HepG2 (cell line): Measurements from ENCODE around the gene NTMT1. TPM values are rescaled to one million over a fixed set of nuclear protein-coding genes. Genes with fewer than 3 reads are reported as not detected.
A peak's percentile ranks its signal among the peaks of the same experiment; 100 is the strongest.

Source experiments
- ATAC-seq: fragments of 200-7000 bp; cut with Tn5 transposase; 3 replicates; pipeline ENCODE4 v1.9.1; 2020; ENCODE audit warnings: mild to moderate bottlenecking, moderate library complexity
- BruUV-seq: library from RNA; stranded (reverse); fragments of 400-500 nt; replicated peaks from 2 replicates; lab custom pipeline; 2021; lab: Mats Ljungman, UMichigan
- CTCF ChIA-PET: fragments of 300-600 bp; formaldehyde crosslinking; extraction: SDS; loops from one replicate; lab custom pipeline; 2021; ENCODE audit warnings: low total read pairs, inconsistent platforms, low intra/inter-chr PET ratio; lab: Yijun Ruan, JAX
- POLR2A ChIA-PET: fragments of 350-600 bp; sonication (Branson Sonifier 250); formaldehyde crosslinking; loops from one replicate; lab custom pipeline; 2020; ENCODE audit warnings: antibody characterized with exemption, inconsistent platforms; lab: Yijun Ruan, JAX
- DNase-seq: peaks from one replicate; pipeline ENCODE4 v3.0.0-alpha.2; 2015; ENCODE audit warnings: low spot score
- FAIRE-seq: peaks from 3 replicates; lab custom pipeline; 2011; peaks lifted over from hg19 to GRCh38; lab: Jason Lieb, UNC
- H2AFZ ChIP-seq: one replicate; pipeline ENCODE4 v1.6.1; 2011; ENCODE audit warnings: low read length, inconsistent platforms
- H3K27ac ChIP-seq: fragments of 300-600 bp; 3 replicates; pipeline ENCODE4 v1.8.0; 2011; ENCODE audit warnings: mixed run types, mild to moderate bottlenecking, mixed read lengths, low read length, inconsistent platforms; ENCODE audit not compliant: insufficient read depth; ENCODE audit errors: extremely low read length
- H3K27me3 ChIP-seq, 2 experiments: fragments of 200-600 bp in 1 of 2; 2 replicates in 1 of 2; 3 replicates in 1 of 2; pipeline versions ENCODE4 v1.6.0 to v1.8.0; 2011; ENCODE audit warnings: low read length in 2 of 2, mild to moderate bottlenecking in 2 of 2, moderate library complexity in 2 of 2, inconsistent platforms in 1 of 2; ENCODE audit not compliant: insufficient read depth in 2 of 2, control insufficient read depth in 1 of 2
- H3K36me3 ChIP-seq, 2 experiments: fragments of 200-600 bp in 1 of 2; replicated peaks in 1 of 2; 2 replicates in 1 of 2; 3 replicates in 1 of 2; pipeline versions ENCODE4 v1.5.1 to v1.8.0; 2011; ENCODE audit warnings: low read length in 2 of 2, inconsistent platforms in 1 of 2; ENCODE audit not compliant: insufficient read depth in 2 of 2, control insufficient read depth in 1 of 2
- H3K4me1 ChIP-seq: 2 replicates; pipeline ENCODE4 v1.5.1; 2012; ENCODE audit warnings: low read length, inconsistent platforms; ENCODE audit not compliant: insufficient read depth
- H3K4me2 ChIP-seq: 2 replicates; pipeline ENCODE4 v1.6.0; 2011; ENCODE audit warnings: low read depth, low read length, inconsistent platforms
- H3K4me3 ChIP-seq, 3 experiments: fragments of 200-600 bp in 1 of 3; sonication (generic), shearing (Covaris generic) in 1 of 3; replicated peaks in 1 of 3; 2 replicates each; pipeline ENCODE4 v1.5.1; 2011 to 2016; ENCODE audit warnings: low read length in 3 of 3, inconsistent platforms in 2 of 3, low read depth in 2 of 3, mild to moderate bottlenecking in 2 of 3, control low read depth in 1 of 3, mixed read lengths in 1 of 3; ENCODE audit not compliant: insufficient read depth in 1 of 3
- H3K79me2 ChIP-seq: one replicate; pipeline ENCODE4 v1.6.1; 2011; ENCODE audit warnings: low read length, inconsistent platforms; ENCODE audit not compliant: insufficient read depth
- H3K9ac ChIP-seq: 2 replicates; pipeline ENCODE4 v1.6.0; 2011; ENCODE audit warnings: mild to moderate bottlenecking, low read depth, low read length, inconsistent platforms; ENCODE audit not compliant: insufficient read depth
- H3K9me3 ChIP-seq: 2 replicates; pipeline ENCODE4 v1.5.1; 2012; ENCODE audit warnings: mild to moderate bottlenecking, low read length
- H4K20me1 ChIP-seq: 2 replicates; pipeline ENCODE4 v1.6.0; 2011; ENCODE audit warnings: inconsistent platforms, mild to moderate bottlenecking, low read length, moderate library complexity; ENCODE audit not compliant: insufficient read depth
- MEIS2 ChIP-seq: sonication (generic); formaldehyde crosslinking; IDR thresholded peaks from 2 replicates; pipeline ENCODE4 v1.9.0; 2021; ENCODE audit warnings: mild to moderate bottlenecking, missing genetic modification reagents
- PRDM10 ChIP-seq: sonication (generic); formaldehyde crosslinking; IDR thresholded peaks from 2 replicates; pipeline ENCODE4 v1.4.0; 2020; ENCODE audit warnings: low read depth, missing genetic modification reagents
- RAD51 ChIP-seq: fragments of 450-650 bp; IDR thresholded peaks from 2 replicates; pipeline ENCODE4 v1.6.1; 2016; ENCODE audit warnings: borderline replicate concordance
- TERF1 ChIP-seq: sonication (generic); formaldehyde crosslinking; IDR thresholded peaks from 2 replicates; pipeline ENCODE4 v1.8.0; 2022; ENCODE audit warnings: mild to moderate bottlenecking, missing genetic modification reagents, moderate library complexity
- YY1 ChIP-seq: IDR thresholded peaks from 2 replicates; pipeline ENCODE4 v1.6.1; 2011; ENCODE audit warnings: low read length, low read depth, moderate library complexity, mild to moderate bottlenecking; ENCODE audit not compliant: insufficient read depth, insufficient replicate concordance
- ZBTB25 ChIP-seq: IDR thresholded peaks from 2 replicates; pipeline ENCODE4 v1.6.1; 2018; ENCODE audit warnings: missing genetic modification reagents
- ZNF235 ChIP-seq: sonication (generic); formaldehyde crosslinking; IDR thresholded peaks from 2 replicates; pipeline ENCODE4 v1.8.1; 2023; ENCODE audit warnings: mild to moderate bottlenecking, missing genetic modification reagents, borderline replicate concordance
- ZNF331 ChIP-seq: sonication (generic); formaldehyde crosslinking; IDR thresholded peaks from 2 replicates; pipeline ENCODE4 v1.4.0; 2020; ENCODE audit warnings: missing genetic modification reagents
- ZNF432 ChIP-seq: sonication (generic); formaldehyde crosslinking; IDR thresholded peaks from 2 replicates; pipeline ENCODE4 v1.5.0; 2020; ENCODE audit warnings: missing genetic modification reagents, mild to moderate bottlenecking, borderline replicate concordance
- ZNF737 ChIP-seq: sonication (generic); formaldehyde crosslinking; IDR thresholded peaks from 2 replicates; pipeline ENCODE4 v1.5.0; 2020; ENCODE audit warnings: missing genetic modification reagents, mild to moderate bottlenecking, borderline replicate concordance
- WGBS: methylation state at CpG from one replicate; pipeline ENCODE4 v1.1.6; 2017; ENCODE audit warnings: low lambda C conversion rate; 5-methylcytosine and 5-hydroxymethylcytosine counted together
- in situ Hi-C: cut with HindIII; loops from 2 replicates; pipeline ENCODE4 v1.10.0; 2017; ENCODE audit warnings: low pct_unique_long_range_greater_than_20kb; ENCODE audit not compliant: extremely low pct_ligation_motif_present
- intact Hi-C: fragments of 100-400 bp; cut with micrococcal nuclease; formaldehyde crosslinking; loops from one replicate; pipeline ENCODE4 v1.10.0; 2022; ENCODE audit not compliant: unreplicated experiment
- polyA plus RNA-seq, 8 experiments: library from polyadenylated mRNA; depleted of rRNA in 3 of 8; stranded (reverse) in 7 of 8; unstranded in 1 of 8; fragments of >200 nt; fragmentation: Illumina TruSeq in 4 of 8; extraction: Trizol in 4 of 8; gene quantifications; 2 replicates each; pipeline versions ENCODE4 v1.2.1 to v1.2.3, GENCODE V29; 2011 to 2016; ENCODE audit warnings: low read depth in 4 of 8, missing spikeins in 1 of 8, mixed read lengths in 1 of 8; ENCODE audit not compliant: insufficient read depth in 1 of 8
- total RNA-seq, 5 experiments: library from RNA; depleted of rRNA; stranded (reverse); fragments of >200 nt; fragmentation: Illumina TruSeq; extraction: Trizol; gene quantifications; 2 replicates each; pipeline ENCODE4 v1.2.3, GENCODE V29; 2016; ENCODE audit warnings: low read depth in 1 of 5
- TF ChIP-seq, protein P1 (sequence below), 2 experiments: sonication (generic) in 1 of 2; formaldehyde crosslinking in 1 of 2; IDR thresholded peaks; 2 replicates each; pipeline versions ENCODE4 v1.5.1 to v1.6.1; 2011 to 2020; ENCODE audit warnings: borderline replicate concordance in 1 of 2, low read depth in 1 of 2, low read length in 1 of 2, mild to moderate bottlenecking in 1 of 2, missing genetic modification reagents in 1 of 2, moderate library complexity in 1 of 2
- TF ChIP-seq, protein P2 (sequence below): sonication (generic); formaldehyde crosslinking; IDR thresholded peaks from 2 replicates; pipeline ENCODE4 v1.8.0; 2023; ENCODE audit warnings: mild to moderate bottlenecking, missing genetic modification reagents

The NTMT1 gene
- total and polyA plus RNA-seq, 2 of the 13 experiments (the other 11 are each of a cell fraction or from before 2014, with no cell fraction given) = 49.1 to 53.8 TPM

- TF ChIP-seq PRDM10 = no peak
Measured at GRCh38 chr9:129644365-129644764, 18.4 kb downstream of the NTMT1 start (continued).

DNA sequence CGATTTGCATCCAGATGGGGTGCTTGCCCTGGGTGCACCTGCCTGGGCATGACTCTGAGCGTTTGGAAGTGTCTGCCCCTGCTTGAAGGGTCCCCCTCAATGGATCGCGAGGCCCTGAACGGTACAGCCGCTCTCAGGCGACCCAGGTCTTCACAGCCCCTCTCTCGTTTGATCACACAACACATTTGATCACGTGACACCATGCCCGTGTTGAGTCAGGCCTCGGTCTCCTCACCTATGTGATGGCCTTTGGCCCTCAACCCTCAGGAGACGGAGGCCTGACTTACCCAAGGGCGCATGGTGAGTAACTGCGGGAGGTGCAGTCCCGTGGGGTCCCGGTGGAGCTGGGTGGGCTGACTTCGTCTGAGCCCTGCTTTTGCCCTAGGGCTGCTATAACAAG lies 18.9 kb downstream of the NTMT1 start:
- ATAC-seq (no peak), FAIRE-seq (no peak), DNase-seq (no peak)
- Histone ChIP-seq H3K27me3 (peaks cover 7 to 34% of the 10 kb centered on the region in 2 experiments), H3K9ac (no peak overlapping the region), H3K4me3 (no peak overlapping the region), H3K4me1 (peaks cover 33% of the 10 kb centered on the region), H3K4me2 (0 out of 2 replicates have a peak overlapping the region, but pooled peaks have one; percentile 21), H3K36me3 (0 out of 5 replicates have a peak, but pooled peaks cover 0 to 2% of the 10 kb centered on the region in 2 experiments), H4K20me1 (peaks cover 9% of the 10 kb centered on the region; the same call in 1 of the 2 replicates), H3K27ac (no peak overlapping the region), H3K79me2 (peaks cover 17% of the 10 kb centered on the region), H2AFZ (no peak overlapping the region), H3K9me3 (no peaks in the 10 kb centered on the region)
- WGBS = 41% methylated on average over 8 of the region's 17 CpGs
- intact Hi-C loops (loop anchor here (5.0 kb wide), 1 partner anchor 137 kb away; no protein-coding TSS in a partner anchor), in situ Hi-C loops (loop anchor here (10.0 kb wide), 1 partner anchor 140 kb away; no protein-coding TSS in a partner anchor)
- POLR2A ChIA-PET = no interaction called here
- BruUV-seq = no TSS peak
- CTCF ChIA-PET = no interaction called here
- TF ChIP-seq RAD51 (peak; percentile 94), ZNF235 (CRISPR knock-in tag) (no peak), MEIS2 (no peak), YY1 (no peak), TERF1 (CRISPR knock-in tag) (no peak), ZBTB25 (CRISPR knock-in tag) (no peak), ZNF737 (no peak), ZNF432 (no peak), ZNF331 (no peak)
- TF ChIP-seq, protein P1, sequence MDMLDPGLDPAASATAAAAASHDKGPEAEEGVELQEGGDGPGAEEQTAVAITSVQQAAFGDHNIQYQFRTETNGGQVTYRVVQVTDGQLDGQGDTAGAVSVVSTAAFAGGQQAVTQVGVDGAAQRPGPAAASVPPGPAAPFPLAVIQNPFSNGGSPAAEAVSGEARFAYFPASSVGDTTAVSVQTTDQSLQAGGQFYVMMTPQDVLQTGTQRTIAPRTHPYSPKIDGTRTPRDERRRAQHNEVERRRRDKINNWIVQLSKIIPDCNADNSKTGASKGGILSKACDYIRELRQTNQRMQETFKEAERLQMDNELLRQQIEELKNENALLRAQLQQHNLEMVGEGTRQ (IDR thresholded peaks at IDR 0.05; ENCODE audit: low read depth, low read length) = peak; percentile 81
- TF ChIP-seq, protein P1 (CRISPR knock-in tag; IDR thresholded peaks at IDR 0.05; ENCODE audit: borderline replicate concordance) = no peak
- TF ChIP-seq, protein P2, sequence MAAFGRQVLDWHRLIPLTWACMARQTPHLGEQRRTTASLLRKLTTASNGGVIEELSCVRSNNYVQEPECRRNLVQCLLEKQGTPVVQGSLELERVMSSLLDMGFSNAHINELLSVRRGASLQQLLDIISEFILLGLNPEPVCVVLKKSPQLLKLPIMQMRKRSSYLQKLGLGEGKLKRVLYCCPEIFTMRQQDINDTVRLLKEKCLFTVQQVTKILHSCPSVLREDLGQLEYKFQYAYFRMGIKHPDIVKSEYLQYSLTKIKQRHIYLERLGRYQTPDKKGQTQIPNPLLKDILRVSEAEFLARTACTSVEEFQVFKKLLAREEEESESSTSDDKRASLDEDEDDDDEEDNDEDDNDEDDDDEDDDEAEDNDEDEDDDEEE (CRISPR knock-in tag) = no peak
